ENCODE data around the gene NRG3. TPM values are rescaled to one million over a fixed set of nuclear protein-coding genes. Genes with fewer than 3 reads are reported as not detected.

Gene NRG3
- total and polyA plus RNA-seq, 12 donors, result 0.46 to 3.8 (median 1.3) TPM

- 27 to 51% (median 33%) methylated on average over 2 of the region's 2 CpGs for WGBS, 4 donors
- intact Hi-C loops (cut with DNase I), result no loop called here
- Histone ChIP-seq H3K4me1 (replicated peaks in 1 of 2) (no peaks in the 10 kb centered on the region), H3K36me3 (replicated peaks in 1 of 2) (no peaks in the 10 kb centered on the region), H3K4me3 (no peak overlapping the region), H3K9me3 (replicated peaks in 1 of 3) (no peaks in the 10 kb centered on the region), H3K27ac (no peak overlapping the region), H3K27me3 (no peaks in the 10 kb centered on the region)
- TF ChIP-seq POLR2A (IDR thresholded peaks at IDR 0.05), result no peak
- no peak for TF ChIP-seq CTCF (IDR thresholded peaks at IDR 0.05)
- no peak for DNase-seq
These were observed 83.0 kb downstream of the NRG3 start for GRCh38 chr10:81957976-81958375.

- no peaks in the 10 kb centered on the region for H3K27me3 ChIP-seq
- TF ChIP-seq CTCF (IDR thresholded peaks at IDR 0.05) (no peak), POLR2A (IDR thresholded peaks at IDR 0.05) (no peak)
- no peaks in the 10 kb centered on the region for H3K9me3 ChIP-seq (replicated peaks in 1 of 3)
- no peak overlapping the region for H3K4me3 ChIP-seq
- intact Hi-C loops (cut with DNase I), result no loop called here
- no peaks in the 10 kb centered on the region for H3K36me3 ChIP-seq (replicated peaks in 1 of 2)
- DNase-seq, result no peak
- no peak overlapping the region for H3K27ac ChIP-seq
- no peaks in the 10 kb centered on the region for H3K4me1 ChIP-seq (replicated peaks in 1 of 2)
These were observed 84.0 kb downstream of the NRG3 start for GRCh38 chr10:81959016-81959415.

DNA sequence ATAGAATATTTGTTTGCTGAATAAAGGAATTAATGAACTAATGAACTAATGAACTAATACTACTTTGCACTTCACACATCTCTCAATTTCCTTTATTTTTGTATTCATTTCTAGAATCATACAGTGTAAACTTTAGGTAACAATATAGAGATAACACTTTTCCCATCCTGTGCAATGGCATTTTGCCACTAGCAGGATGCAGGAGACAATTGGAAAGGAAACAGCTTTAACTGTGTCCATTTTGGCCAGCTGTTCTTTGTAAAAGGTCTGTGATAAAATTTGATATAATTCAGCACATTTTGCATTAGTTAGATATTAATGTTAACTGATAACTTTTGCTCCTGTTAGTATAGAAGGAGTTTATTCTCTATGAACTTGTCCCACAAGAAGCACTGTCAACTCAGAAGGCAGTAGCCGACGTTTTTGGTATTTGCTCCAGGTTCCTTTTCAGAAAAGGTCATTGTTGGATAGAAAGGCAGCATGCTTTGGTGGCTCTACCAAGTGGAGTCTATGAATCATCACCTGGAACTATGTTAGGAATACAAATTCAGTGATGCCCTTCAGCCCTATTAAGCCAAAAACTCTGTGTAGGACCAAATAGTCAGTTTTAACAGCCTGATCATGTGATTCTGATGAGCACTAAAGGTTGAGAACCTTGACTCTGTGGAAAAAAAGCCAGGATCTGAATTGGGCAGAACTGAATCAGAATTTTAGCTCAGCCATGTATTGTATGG lies 86.6 kb downstream of the NRG3 start:
- no peak for DNase-seq
- TF ChIP-seq POLR2A (IDR thresholded peaks at IDR 0.05), result no peak
- TF ChIP-seq CTCF (IDR thresholded peaks at IDR 0.05), result no peak
- H3K9me3 ChIP-seq (replicated peaks in 1 of 3), result no peaks in the 10 kb centered on the region
- H3K4me3 ChIP-seq, result no peak overlapping the region
- no peaks in the 10 kb centered on the region for H3K4me1 ChIP-seq (replicated peaks in 1 of 2)
- WGBS, 4 donors, result 37 to 66% (median 43%) methylated on average over 2 of the region's 2 CpGs
- H3K27ac ChIP-seq, result no peak overlapping the region
- H3K27me3 ChIP-seq, result no peaks in the 10 kb centered on the region
- no peaks in the 10 kb centered on the region for H3K36me3 ChIP-seq (replicated peaks in 1 of 2)
- intact Hi-C loops (cut with DNase I), result no loop called here

- Histone ChIP-seq H3K4me3 (no peak overlapping the region), H3K9me3 (replicated peaks in 1 of 3) (no peaks in the 10 kb centered on the region), H3K4me1 (replicated peaks in 1 of 2) (no peaks in the 10 kb centered on the region), H3K27me3 (no peaks in the 10 kb centered on the region), H3K36me3 (replicated peaks in 1 of 2) (no peaks in the 10 kb centered on the region), H3K27ac (no peak overlapping the region)
- WGBS, 4 donors, result 46 to 49% (median 47%) methylated on average over 9 of the region's 9 CpGs
- DNase-seq, result no peak
- intact Hi-C loops (cut with DNase I), result no loop called here
- TF ChIP-seq CTCF (IDR thresholded peaks at IDR 0.05), result no peak
- TF ChIP-seq POLR2A (IDR thresholded peaks at IDR 0.05), result no peak
These were observed 88.6 kb downstream of the NRG3 start for GRCh38 chr10:81963606-81964005.
